Measurements from ENCODE around the gene GSTP1.

DNA sequence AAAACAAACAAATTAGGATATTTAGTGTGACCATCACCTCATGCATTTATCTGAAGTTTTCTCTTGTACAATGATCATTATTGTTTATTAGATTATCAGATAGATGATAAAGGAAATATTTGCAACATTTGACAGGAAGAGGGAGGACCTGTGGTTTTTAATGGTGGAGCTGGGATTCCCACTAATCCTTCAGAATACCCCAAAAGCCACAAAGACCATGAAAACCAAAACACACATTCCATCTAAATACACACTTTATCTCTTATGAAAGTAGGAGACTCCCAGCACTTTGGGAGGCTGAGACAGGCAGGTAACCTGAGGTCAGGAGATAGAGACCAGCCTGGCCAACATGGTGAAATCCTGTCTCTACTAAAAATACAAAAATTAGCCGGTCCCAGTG lies 15.5 kb downstream of the GSTP1 start:
- TF ChIP-seq, protein P1, sequence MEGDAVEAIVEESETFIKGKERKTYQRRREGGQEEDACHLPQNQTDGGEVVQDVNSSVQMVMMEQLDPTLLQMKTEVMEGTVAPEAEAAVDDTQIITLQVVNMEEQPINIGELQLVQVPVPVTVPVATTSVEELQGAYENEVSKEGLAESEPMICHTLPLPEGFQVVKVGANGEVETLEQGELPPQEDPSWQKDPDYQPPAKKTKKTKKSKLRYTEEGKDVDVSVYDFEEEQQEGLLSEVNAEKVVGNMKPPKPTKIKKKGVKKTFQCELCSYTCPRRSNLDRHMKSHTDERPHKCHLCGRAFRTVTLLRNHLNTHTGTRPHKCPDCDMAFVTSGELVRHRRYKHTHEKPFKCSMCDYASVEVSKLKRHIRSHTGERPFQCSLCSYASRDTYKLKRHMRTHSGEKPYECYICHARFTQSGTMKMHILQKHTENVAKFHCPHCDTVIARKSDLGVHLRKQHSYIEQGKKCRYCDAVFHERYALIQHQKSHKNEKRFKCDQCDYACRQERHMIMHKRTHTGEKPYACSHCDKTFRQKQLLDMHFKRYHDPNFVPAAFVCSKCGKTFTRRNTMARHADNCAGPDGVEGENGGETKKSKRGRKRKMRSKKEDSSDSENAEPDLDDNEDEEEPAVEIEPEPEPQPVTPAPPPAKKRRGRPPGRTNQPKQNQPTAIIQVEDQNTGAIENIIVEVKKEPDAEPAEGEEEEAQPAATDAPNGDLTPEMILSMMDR (IDR thresholded peaks at IDR 0.05; ENCODE audit: poor library complexity): no peak
- TF ChIP-seq EZH2 (IDR thresholded peaks at IDR 0.05; ENCODE audit: borderline replicate concordance): no peak
